GM23248 (cell line): Measurements from ENCODE around the gene TTLL5.

ENCODE experiments used
- EZH2 ChIP-seq: fragments of 200-600 bp; sonication (generic); IDR thresholded peaks from 2 replicates; pipeline ENCODE4 v1.6.1; 2018; ENCODE audit warnings: antibody characterized with exemption, mild to moderate bottlenecking; ENCODE audit not compliant: insufficient read depth, poor library complexity, severe bottlenecking
- EZH2phosphoT487 ChIP-seq: fragments of 200-600 bp; sonication (generic); IDR thresholded peaks from 2 replicates; pipeline ENCODE4 v1.6.1; 2018; ENCODE audit warnings: antibody characterized with exemption, moderate library complexity, mild to moderate bottlenecking, low read depth; ENCODE audit not compliant: insufficient read depth

DNA sequence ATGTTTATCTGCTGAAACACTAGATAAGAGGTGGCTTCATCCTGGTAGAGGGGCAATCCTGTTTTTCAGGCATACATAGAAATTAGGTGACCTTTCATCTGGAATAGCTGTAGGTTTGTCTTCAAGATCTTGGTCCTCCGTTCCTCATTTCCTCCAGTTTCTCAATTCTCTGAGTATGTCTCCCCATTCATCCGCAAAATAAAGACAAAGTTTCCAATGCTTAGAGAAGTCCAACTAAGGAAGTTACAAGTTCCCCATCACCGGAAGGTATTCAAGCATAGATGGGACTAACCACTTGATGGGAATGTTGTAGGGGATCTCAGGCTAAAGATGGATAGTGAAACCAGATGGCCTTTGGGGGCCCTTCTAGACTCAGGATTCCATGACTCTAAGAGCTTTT is 34.6 kb upstream of the TTLL5 start:
- TF ChIP-seq EZH2, result no peak
- TF ChIP-seq EZH2phosphoT487, result no peak
